Measurements from ENCODE around the gene ARFRP1.

ARFRP1 gene

GRCh38 chr20:63702751-63703470, 4.9 kb downstream of the ARFRP1 start:
- Histone ChIP-seq H3K9me2 (replicated peaks; ENCODE audit: insufficient read depth, low read length) (no peaks in the 10 kb centered on the region), H4K20me1 (ENCODE audit: low read depth, low read length) (0 out of 2 replicates have a peak, but pooled peaks cover 4% of the 10 kb centered on the region), H2AFZ (ENCODE audit: low read depth, low read length, severe bottlenecking) (no peak overlapping the region), H3K9me3 (ENCODE audit: insufficient read depth, low read length) (no peaks in the 10 kb centered on the region), H3K4me3 (ENCODE audit: insufficient read depth, low read length, poor library complexity, severe bottlenecking) (no peak overlapping the region), H3K27me3 (ENCODE audit: low read length) (no peaks in the 10 kb centered on the region), H3F3A (ENCODE audit: insufficient read depth) (no peaks in the 10 kb centered on the region), H3K36me3 (ENCODE audit: low read length) (no peaks in the 10 kb centered on the region), H3K27ac (ENCODE audit: low read depth, low read length) (no peak overlapping the region), H3K4me2 (ENCODE audit: low read depth, low read length, poor library complexity, severe bottlenecking) (no peak overlapping the region), H3K79me2 (ENCODE audit: insufficient read depth, low read length) (peaks cover 16% of the 10 kb centered on the region), H3K9ac (ENCODE audit: low read length) (no peak overlapping the region)
- TF ChIP-seq EZH2phosphoT487 (conservative IDR thresholded peaks at IDR 0.05; ENCODE audit: low read length) (no peak), CTCF (IDR thresholded peaks at IDR 0.05; ENCODE audit: insufficient read depth, low read length, poor library complexity, severe bottlenecking) (no peak)

- Histone ChIP-seq H3K27ac (ENCODE audit: low read depth, low read length) (no peak overlapping the region), H3K36me3 (ENCODE audit: low read length) (no peaks in the 10 kb centered on the region), H3K79me2 (ENCODE audit: insufficient read depth, low read length) (peaks cover 13% of the 10 kb centered on the region), H3K4me2 (ENCODE audit: low read depth, low read length, poor library complexity, severe bottlenecking) (no peak overlapping the region), H3K27me3 (ENCODE audit: low read length) (no peaks in the 10 kb centered on the region), H3K9ac (ENCODE audit: low read length) (no peak overlapping the region), H2AFZ (ENCODE audit: low read depth, low read length, severe bottlenecking) (no peak overlapping the region), H4K20me1 (ENCODE audit: low read depth, low read length) (0 out of 2 replicates have a peak, but pooled peaks cover 4% of the 10 kb centered on the region), H3K9me2 (replicated peaks; ENCODE audit: insufficient read depth, low read length) (no peaks in the 10 kb centered on the region), H3K4me3 (ENCODE audit: insufficient read depth, low read length, poor library complexity, severe bottlenecking) (no peak overlapping the region), H3F3A (ENCODE audit: insufficient read depth) (no peaks in the 10 kb centered on the region), H3K9me3 (ENCODE audit: insufficient read depth, low read length) (no peaks in the 10 kb centered on the region)
- no peak for TF ChIP-seq CTCF (IDR thresholded peaks at IDR 0.05; ENCODE audit: insufficient read depth, low read length, poor library complexity, severe bottlenecking)
- no peak for TF ChIP-seq EZH2phosphoT487 (conservative IDR thresholded peaks at IDR 0.05; ENCODE audit: low read length)
Measured at GRCh38 chr20:63702036-63702665, 5.6 kb downstream of the ARFRP1 start.

GRCh38 chr20:63701329-63702035, 6.3 kb downstream of the ARFRP1 start:
- Histone ChIP-seq H3K27me3 (ENCODE audit: low read length) (no peaks in the 10 kb centered on the region), H3F3A (ENCODE audit: insufficient read depth) (no peaks in the 10 kb centered on the region), H3K79me2 (ENCODE audit: insufficient read depth, low read length) (peaks cover 7% of the 10 kb centered on the region), H3K9ac (ENCODE audit: low read length) (no peak overlapping the region), H3K4me3 (ENCODE audit: insufficient read depth, low read length, poor library complexity, severe bottlenecking) (no peak overlapping the region), H3K27ac (ENCODE audit: low read depth, low read length) (no peak overlapping the region), H3K4me2 (ENCODE audit: low read depth, low read length, poor library complexity, severe bottlenecking) (no peak overlapping the region), H2AFZ (ENCODE audit: low read depth, low read length, severe bottlenecking) (no peak overlapping the region), H3K9me2 (replicated peaks; ENCODE audit: insufficient read depth, low read length) (no peaks in the 10 kb centered on the region), H4K20me1 (ENCODE audit: low read depth, low read length) (0 out of 2 replicates have a peak, but pooled peaks cover 3% of the 10 kb centered on the region), H3K9me3 (ENCODE audit: insufficient read depth, low read length) (no peaks in the 10 kb centered on the region), H3K36me3 (ENCODE audit: low read length) (no peaks in the 10 kb centered on the region)
- no peak for TF ChIP-seq CTCF (IDR thresholded peaks at IDR 0.05; ENCODE audit: insufficient read depth, low read length, poor library complexity, severe bottlenecking)
- no peak for TF ChIP-seq EZH2phosphoT487 (conservative IDR thresholded peaks at IDR 0.05; ENCODE audit: low read length)
